Stimulated activated CD4-positive, alpha-beta T cell treated with anti-CD3 and anti-CD28 coated beads, Interleukin-2, amount 100 ng/mL, for 48 hours (primary cell): ENCODE results near the gene CFAP61.
"Not testable (repeated sequence)": the region's sequence is repeated elsewhere in the genome, so short reads cannot be mapped to it uniquely, and the experiment has no call there.

Source experiments
- DNase-seq, 2 donors: peaks; one replicate each; pipeline ENCODE4 v3.0.0-alpha.2; 2020

The CFAP61 gene, protein sequence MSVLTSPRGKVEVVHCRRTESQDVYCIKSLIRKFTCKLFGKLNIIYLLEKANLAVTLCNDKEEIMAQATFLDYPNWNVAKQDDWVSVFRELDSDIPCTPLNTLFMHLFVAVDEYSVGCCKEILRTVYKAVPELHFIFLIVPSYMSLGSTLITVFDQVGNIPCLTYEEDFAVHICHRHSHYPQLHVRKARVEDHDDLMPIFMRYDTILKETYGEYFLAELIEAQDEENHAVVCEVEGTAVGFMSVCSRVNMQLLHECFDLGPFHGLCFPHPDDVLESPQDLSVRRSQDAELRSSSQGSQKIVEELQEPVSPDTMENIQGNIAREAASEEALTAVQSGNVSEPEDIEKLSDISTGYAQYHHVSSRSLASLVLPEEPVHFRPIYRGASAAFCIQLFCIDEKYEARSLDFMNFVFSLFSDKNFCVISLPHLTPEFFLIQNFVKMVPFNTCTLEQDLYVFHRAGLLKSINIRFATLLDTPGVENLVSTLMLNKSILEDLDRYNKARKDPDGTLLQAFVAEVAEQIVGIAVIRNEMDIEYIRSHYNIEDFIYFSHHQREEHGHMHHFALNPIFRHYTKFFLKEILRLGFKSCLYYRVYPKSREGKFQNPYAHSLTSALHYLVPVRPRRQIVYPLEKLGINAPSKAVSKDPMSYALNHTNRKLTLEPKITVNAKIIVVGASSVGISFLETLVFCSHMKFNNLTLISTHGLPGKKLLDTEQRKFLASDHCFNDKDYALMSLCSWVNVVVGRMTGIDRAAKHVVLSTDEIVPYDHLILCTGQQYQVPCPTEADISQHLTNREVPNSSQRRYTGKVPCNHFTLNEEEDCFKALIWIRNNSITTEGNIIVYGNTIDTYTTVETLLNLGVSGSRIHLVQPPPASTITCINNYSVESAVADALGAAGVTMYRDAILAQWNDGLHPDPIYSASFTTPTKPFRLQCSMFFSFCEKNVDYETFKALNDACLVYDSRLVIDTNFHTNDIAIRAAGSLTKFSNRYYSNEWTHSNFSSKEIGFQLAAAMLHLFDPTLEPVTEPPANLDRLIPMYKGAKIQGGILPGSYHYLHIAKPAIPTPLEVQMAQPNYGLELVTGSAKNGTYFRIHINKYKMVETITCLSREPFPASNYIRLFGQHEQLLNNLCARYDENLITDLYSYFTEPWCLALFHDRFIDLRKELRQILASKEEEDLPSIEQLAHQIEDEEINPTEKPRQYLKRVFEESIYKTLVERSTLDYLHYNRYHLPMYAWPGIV

GRCh38 chr20:20052074-20052970, at the start of gene CFAP61, which contains the start of gene CRNKL1:
Gene CFAP61 (plus strand): TSS chr20:20052532. CDS start chr20:20056654, 4,122 bp downstream.
Gene CRNKL1 (minus strand): TSS chr20:20052466. CDS start chr20:20052342, 124 bp downstream.
- peak; percentile 92 to 96 for DNase-seq

DNA sequence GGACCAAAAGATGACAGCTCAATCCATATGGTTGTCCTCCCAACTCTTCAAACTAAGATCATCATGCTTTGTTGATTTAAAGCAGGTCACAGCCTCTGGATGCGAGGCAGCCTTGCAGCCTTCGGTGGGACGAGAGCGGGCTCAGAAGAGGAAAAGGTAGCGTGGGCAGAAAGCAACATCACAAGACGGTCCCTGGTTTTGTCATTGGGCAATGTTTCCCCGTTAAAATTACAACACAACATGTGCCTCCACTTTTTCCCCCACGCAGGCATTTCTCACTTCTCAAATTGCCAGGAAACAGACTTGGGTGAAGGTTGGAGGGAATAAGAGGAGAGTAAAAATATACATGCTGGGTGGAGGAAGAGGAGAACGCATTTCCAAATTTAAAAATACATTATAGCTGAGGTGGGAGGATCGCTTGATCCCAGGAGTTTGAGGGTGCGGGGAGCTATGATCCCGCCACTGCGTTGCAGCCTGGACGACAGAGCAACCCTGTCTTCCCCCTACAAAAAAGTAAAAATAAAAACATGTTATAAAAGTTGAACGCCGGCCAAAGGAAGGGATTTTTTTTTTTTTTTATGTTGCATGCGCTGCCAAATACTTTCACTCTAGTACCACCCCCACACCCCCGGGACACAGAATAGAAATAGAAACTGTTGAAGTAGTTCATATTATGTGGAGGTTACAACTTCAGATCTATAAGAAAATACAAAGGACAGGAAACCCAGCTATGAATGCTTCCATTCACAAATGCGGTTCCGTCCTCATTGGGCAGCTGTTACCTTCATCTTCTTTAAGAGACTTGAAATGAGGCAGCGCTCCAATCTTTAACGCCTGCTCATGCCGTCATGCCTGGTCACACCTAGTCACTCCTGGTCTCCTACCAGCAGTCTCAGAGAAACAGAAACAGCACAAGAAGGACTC, 49.0 kb upstream of the CFAP61 start:
- peak in 1 of 2 donors; percentile 11 for DNase-seq

GRCh38 chr20:20003955-20004322, 48.4 kb upstream of the CFAP61 start:
- not testable (repeated sequence) for DNase-seq

DNA sequence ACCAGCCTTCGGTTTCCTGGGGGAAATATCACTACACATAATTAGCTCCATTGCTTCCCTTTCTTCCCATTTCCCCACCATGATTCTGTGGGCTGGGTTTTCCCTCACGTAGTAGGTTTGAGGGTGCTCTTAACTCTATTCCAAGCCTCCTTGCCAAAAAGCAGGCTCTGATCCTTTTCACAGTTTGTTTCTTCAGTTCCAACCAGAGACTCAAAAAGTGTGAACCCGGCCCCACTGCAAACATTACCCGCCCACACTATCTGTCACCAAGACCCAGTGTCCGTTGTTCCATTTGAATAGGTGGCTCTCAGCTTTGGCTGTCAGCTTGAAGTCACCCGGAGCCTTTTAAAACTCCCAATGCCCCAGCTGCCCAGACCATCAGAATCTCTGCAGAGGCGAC, 47.0 kb upstream of the CFAP61 start:
- DNase-seq = no peak

- DNase-seq = no peak
Observed at GRCh38 chr20:20009784-20010253, 42.5 kb upstream of the CFAP61 start.

GRCh38 chr20:20010639-20011500, 41.5 kb upstream of the CFAP61 start:
- no peak for DNase-seq

DNA sequence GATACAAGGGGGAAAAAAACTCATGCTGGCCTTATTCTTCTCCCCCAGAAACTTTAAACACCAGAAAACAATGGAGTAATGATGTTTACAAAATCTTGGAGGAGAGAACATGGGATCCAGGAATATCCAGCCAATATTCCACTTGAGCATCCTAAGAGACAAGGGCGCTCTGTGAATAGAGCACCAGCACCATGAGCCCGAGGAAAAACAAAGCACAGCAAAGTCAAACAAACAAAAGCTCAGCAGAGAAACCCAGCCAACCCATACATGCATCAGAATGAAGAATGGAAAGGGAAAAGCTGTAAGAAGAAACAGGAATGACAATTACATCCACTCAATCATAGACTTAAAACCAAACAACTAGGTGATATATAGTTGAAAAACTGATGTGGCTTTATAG, 39.8 kb upstream of the CFAP61 start:
- no peak for DNase-seq

DNA sequence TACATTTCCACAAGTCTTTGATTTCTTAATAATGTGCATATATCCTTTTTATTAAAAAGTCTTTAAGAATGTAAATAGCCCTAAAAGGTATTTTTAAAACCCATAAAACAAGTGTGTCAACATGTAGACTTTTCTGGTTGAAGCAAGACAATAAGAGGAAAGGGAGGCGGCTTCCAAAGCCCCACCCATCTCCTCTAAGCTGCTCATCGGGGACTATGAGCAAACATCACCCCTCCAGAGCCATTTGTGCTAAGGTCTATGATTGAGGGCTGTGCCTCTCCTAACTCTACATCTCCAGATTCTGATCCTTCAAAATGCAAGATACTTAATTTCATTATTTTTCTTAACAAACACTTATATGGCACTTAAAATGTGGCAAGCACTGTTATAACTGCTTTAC, 37.7 kb upstream of the CFAP61 start:
- DNase-seq = peak in 1 of 2 donors; percentile 15

GRCh38 chr20:20017001-20017843, 35.1 kb upstream of the CFAP61 start, which contains the start of gene NAA20:
Gene NAA20 (plus strand): TSS chr20:20017362. CDS start chr20:20017397, 35 bp downstream.
- DNase-seq = peak; percentile 85 to 87

DNA sequence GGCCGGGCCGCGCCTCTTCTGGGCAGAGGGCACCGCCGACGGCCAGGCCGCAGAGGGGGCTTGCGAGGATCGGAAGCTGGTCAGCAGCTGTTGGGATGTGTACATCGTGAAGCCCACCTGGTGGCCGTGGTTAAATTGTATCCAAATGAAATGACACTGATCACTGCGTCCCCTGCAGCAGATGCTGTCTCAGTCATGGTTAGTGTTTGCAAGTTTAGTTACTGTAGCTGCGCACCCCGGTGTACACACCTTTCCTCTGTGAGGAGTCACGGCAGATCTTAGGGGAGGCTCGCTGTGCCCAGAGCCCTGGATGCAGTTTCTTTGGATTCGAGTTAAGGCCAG, 34.5 kb upstream of the CFAP61 start:
- no peak for DNase-seq

- DNase-seq = no peak
Observed at GRCh38 chr20:20018366-20018765, 34.0 kb upstream of the CFAP61 start.

- no peak for DNase-seq
Observed at GRCh38 chr20:20019123-20019522, 33.2 kb upstream of the CFAP61 start.

- DNase-seq = no peak
Observed at GRCh38 chr20:20020908-20021307, 31.4 kb upstream of the CFAP61 start.

DNA sequence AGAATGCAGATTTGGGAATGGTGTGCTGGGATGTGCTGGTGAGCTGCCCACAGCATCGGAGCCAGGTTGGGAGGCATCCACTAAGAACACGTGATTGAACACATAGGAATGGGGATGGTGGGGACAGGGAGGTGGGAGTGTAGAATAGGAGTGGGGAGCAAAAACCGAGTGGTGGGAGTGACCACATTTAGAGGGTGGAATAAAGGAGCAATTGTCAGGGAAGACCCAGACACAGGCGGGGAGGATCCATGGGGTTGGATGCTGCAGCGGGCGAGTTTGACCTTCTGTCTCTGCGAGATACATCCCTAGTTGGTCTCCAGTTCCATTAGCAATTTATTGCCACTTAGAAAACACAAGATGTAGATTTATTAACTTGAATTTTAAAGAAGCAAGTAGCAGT, 30.5 kb upstream of the CFAP61 start:
- no peak for DNase-seq

DNA sequence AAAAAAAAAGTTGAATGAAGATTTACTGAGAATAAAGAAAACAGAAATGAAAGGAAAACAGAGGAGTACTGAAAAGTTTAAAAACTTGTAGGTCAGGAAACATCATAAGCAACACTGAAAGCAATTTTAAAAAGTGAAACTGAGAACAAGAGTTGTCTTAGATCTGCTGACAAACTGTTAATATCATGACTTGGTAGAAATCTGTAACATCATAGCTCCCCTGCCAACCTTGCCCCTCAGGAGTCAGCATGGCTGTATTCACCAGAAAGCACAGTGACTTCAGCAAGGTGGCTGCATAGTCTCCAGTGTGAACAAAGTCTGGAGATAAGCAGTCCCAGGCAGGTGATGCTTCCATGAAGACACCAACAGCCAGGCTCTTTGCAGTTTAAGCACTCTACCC, 29.8 kb upstream of the CFAP61 start:
- no peak for DNase-seq

GRCh38 chr20:20023395-20023794, 28.9 kb upstream of the CFAP61 start:
- DNase-seq = no peak

GRCh38 chr20:20024942-20025341, 27.4 kb upstream of the CFAP61 start:
- DNase-seq = no peak

- no peak for DNase-seq
Observed at GRCh38 chr20:20027284-20027683, 25.0 kb upstream of the CFAP61 start.

GRCh38 chr20:20031790-20032189, 20.5 kb upstream of the CFAP61 start:
- DNase-seq = no peak
